Mononuclear cell (primary cell): ENCODE data around the gene EAF1. TPM values are rescaled to one million over a fixed set of nuclear protein-coding genes. Genes with fewer than 3 reads are reported as not detected.
"Not testable (repeated sequence)": the region's sequence is repeated elsewhere in the genome, so short reads cannot be mapped to it uniquely, and the experiment has no call there.

Experiments
- H3K27me3 ChIP-seq: 2 replicates; pipeline ENCODE4 v1.6.0; 2011; ENCODE audit warnings: low read length, control low read depth; ENCODE audit not compliant: insufficient read depth
- H3K4me1 ChIP-seq: 2 replicates; pipeline ENCODE4 v1.5.1; 2011; ENCODE audit warnings: mild to moderate bottlenecking, low read length, control low read depth; ENCODE audit not compliant: insufficient read depth
- H3K4me3 ChIP-seq: 2 replicates; pipeline ENCODE4 v1.5.1; 2011; ENCODE audit warnings: mild to moderate bottlenecking, low read length, moderate library complexity
- H3K9me3 ChIP-seq: 2 replicates; pipeline ENCODE4 v1.5.1; 2011; ENCODE audit warnings: low read depth, mild to moderate bottlenecking, control low read depth, low read length
- total RNA-seq: library from RNA; depleted of rRNA; stranded (reverse); fragments of >200 nt; gene quantifications from one replicate; pipeline ENCODE4 v1.2.3, GENCODE V29; 2012

Gene EAF1
- total RNA-seq, 1 donor = 121 TPM

- Histone ChIP-seq H3K4me1 (peaks cover 6% of the 10 kb centered on the region), H3K4me3 (no peak overlapping the region), H3K27me3 (no peaks in the 10 kb centered on the region), H3K9me3 (no peaks in the 10 kb centered on the region)
Observed at GRCh38 chr3:15476378-15476777, 49.0 kb downstream of the EAF1 start.

GRCh38 chr3:15477951-15478639 lies 50.7 kb downstream of the EAF1 start:
- Histone ChIP-seq H3K9me3 (no peaks in the 10 kb centered on the region), H3K4me1 (peaks cover 6% of the 10 kb centered on the region), H3K4me3 (no peak overlapping the region), H3K27me3 (no peaks in the 10 kb centered on the region)

GRCh38 chr3:15478640-15478979 lies 51.2 kb downstream of the EAF1 start:
- Histone ChIP-seq H3K4me1 (peaks cover 6% of the 10 kb centered on the region), H3K27me3 (no peaks in the 10 kb centered on the region), H3K9me3 (no peaks in the 10 kb centered on the region)

GRCh38 chr3:15479400-15480224 lies 52.2 kb downstream of the EAF1 start:
- Histone ChIP-seq H3K9me3 (no peaks in the 10 kb centered on the region), H3K4me3 (no peak overlapping the region), H3K4me1 (peaks cover 6% of the 10 kb centered on the region), H3K27me3 (no peaks in the 10 kb centered on the region)

More at GRCh38 chr3:15478640-15478979, 51.2 kb downstream of the EAF1 start:
- no peak overlapping the region for H3K4me3 ChIP-seq

GRCh38 chr3:15484551-15484950 lies 57.2 kb downstream of the EAF1 start:
- not testable (repeated sequence) for H3K9me3 ChIP-seq, H3K4me3 ChIP-seq, H3K4me1 ChIP-seq, H3K27me3 ChIP-seq

- Histone ChIP-seq H3K4me1 (no peaks in the 10 kb centered on the region), H3K4me3 (no peak overlapping the region), H3K27me3 (no peaks in the 10 kb centered on the region), H3K9me3 (no peaks in the 10 kb centered on the region)
Observed at GRCh38 chr3:15486020-15486419, 58.6 kb downstream of the EAF1 start.

- Histone ChIP-seq H3K4me1 (no peaks in the 10 kb centered on the region), H3K9me3 (no peaks in the 10 kb centered on the region), H3K27me3 (no peaks in the 10 kb centered on the region), H3K4me3 (no peak overlapping the region)
Observed at GRCh38 chr3:15486979-15487378, 59.6 kb downstream of the EAF1 start.

GRCh38 chr3:15488002-15488401 lies 60.6 kb downstream of the EAF1 start:
- no peaks in the 10 kb centered on the region for H3K9me3 ChIP-seq
- no peaks in the 10 kb centered on the region for H3K4me1 ChIP-seq
- H3K4me3 ChIP-seq = no peak overlapping the region
- H3K27me3 ChIP-seq = no peaks in the 10 kb centered on the region

GRCh38 chr3:15490158-15490557 lies 62.8 kb downstream of the EAF1 start:
- H3K9me3 ChIP-seq = no peaks in the 10 kb centered on the region
- H3K27me3 ChIP-seq = no peaks in the 10 kb centered on the region
- H3K4me1 ChIP-seq = no peaks in the 10 kb centered on the region
- H3K4me3 ChIP-seq = no peak overlapping the region

GRCh38 chr3:15491143-15491542 lies 63.7 kb downstream of the EAF1 start:
- Histone ChIP-seq H3K9me3 (no peaks in the 10 kb centered on the region), H3K4me3 (no peak overlapping the region), H3K27me3 (no peaks in the 10 kb centered on the region), H3K4me1 (no peaks in the 10 kb centered on the region)

Other genes starting within 250 kb of the EAF1 start
- gene CAPN7, start 221.4 kb upstream of the EAF1 start, total RNA-seq = 111 TPM
- gene SH3BP5, start 95.0 kb upstream of the EAF1 start, total RNA-seq = 24.6 TPM
- gene METTL6, start 54 bp upstream of the EAF1 start, total RNA-seq = 9.7 TPM
- gene COLQ, start 94.1 kb downstream of the EAF1 start, total RNA-seq = 1.9 TPM
- 39.3 TPM for gene HACL1, start 174.0 kb downstream of the EAF1 start, total RNA-seq
- 16.7 TPM for gene BTD, start 174.1 kb downstream of the EAF1 start, total RNA-seq